GM19099 (cell line): Measurements from ENCODE around the gene DNM1.

Source experiments
- POLR2A ChIP-seq: IDR thresholded peaks from 3 replicates; pipeline ENCODE4 v1.6.1; 2011; ENCODE audit warnings: low read depth; ENCODE audit not compliant: insufficient read length; ENCODE audit errors: extremely low read depth

The DNM1 gene

GRCh38 chr9:128257086-128257825 lies 54.1 kb downstream of the DNM1 start:
- TF ChIP-seq POLR2A = no peak

DNA sequence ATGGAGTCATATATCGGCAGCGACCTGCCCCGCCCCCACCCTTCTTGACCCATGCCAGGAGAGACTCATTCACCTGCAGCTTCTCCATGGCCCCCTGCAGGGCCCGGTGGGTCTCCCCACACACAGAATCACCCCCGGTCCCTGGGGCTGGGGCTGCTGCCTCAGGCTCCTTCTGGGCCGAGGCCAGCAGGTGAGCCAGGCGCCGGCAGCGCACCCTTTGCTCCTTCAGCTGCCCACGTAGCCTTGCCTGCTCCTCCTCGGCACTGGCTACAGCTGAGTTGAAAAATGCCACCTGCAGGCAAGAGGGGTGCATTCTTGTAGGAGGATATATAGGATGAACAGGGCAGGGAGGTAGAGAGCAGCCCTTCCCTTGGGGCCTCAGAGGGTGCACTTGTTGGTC lies 54.7 kb downstream of the DNM1 start:
- TF ChIP-seq POLR2A = no peak

DNA sequence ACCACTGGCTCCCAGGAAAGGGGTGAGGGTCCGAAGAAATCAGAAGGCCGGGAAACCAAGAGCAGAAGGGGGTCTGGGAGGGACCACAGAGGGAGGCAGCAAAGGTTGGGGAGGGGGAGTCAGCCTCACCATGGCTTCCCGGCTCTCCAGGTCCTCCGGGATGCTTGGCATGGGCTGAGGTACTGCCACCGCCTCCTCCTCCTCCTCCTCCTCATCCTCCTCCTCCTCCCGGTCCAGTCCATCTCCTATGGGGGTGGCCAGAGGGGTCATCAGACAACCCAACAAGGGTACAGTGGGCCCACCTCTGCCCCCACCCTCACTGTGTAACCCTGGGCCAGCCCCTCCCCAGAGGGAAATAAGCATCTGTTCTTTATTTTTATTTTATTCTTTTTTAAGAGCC lies 55.1 kb downstream of the DNM1 start:
- no peak for TF ChIP-seq POLR2A

DNA sequence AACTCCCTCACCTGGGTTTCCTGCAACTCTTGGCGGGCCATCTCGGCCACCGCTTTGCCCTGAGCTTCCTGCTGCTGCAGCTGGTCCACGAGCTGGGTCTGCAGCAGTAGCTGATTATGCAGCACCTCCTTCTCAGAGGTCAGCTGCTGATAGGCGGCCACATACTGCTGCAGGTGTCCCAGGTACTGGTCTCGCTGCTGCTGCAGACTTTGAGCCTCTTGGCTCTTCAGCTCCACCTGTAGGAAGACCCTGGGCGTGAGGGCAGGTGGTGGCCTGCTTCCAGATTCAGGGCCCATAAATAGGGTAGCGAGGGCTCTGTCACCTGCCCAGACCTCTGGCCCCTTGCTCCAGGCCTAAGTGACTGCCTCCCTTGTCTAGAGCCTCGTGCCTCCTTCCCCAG lies 56.0 kb downstream of the DNM1 start:
- TF ChIP-seq POLR2A = no peak

DNA sequence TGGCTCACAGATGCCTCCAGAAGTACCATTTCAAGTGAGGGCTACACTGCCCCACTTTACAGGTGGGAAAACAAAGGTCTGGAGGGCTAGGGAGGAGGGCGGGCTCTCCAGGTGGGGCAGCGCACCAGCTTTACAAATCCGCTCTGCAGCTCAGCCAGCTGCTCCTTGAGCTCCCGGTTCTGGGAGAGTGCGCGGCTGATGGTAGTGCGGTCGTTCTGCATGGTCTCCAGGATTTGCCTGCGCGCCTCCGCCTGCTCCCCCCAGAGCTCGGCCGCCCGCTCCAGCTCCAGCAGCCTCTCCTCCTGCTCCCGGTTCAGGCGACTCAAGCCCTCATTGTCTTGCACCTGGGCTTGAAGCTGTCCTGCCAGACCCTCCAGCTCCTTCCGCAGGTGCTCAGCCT lies 57.2 kb downstream of the DNM1 start:
- no peak for TF ChIP-seq POLR2A

DNA sequence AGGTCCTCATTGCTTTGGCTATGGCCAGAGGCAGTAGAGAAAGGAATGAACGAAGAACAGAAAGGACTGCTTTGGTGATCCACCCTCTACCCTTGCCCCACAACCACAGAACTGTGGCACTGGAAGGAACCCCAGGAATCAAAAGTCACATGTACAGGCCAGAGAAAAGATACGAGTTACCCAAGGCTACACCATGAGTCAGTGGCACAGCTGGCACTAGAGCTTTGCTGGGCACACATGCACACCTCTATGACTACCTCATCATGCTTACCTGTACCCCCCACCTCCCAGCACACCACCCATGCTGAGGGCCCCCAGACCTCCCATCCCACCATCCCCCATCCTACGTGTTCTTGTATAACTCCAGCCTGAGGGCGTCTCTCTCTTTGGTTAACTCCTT lies 59.5 kb downstream of the DNM1 start:
- TF ChIP-seq POLR2A = no peak

DNA sequence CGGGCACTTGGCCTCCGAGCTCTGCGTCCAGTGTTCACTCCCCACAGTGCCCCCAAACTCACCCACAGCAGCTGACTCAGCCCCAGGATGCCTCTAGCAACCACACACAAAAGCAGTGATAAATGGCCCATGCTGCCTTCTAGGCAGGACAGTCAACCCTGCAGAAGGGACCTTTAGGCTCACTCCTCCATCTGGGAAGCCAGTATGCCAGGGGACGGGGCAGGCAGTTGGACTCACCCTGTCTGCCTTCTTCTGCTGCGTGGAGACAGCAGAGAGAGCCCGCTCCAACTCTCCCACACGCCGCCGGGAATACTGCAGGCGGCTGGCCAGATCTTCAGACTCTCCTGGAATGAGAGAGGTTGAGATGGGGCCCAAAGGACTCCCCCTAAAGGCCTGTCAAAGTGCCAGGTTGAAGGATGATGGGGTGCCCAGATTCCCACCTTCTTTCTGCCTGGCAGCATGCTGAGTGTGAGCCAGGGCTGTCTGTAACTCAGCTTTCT lies 62.2 kb downstream of the DNM1 start:
- TF ChIP-seq POLR2A = no peak

DNA sequence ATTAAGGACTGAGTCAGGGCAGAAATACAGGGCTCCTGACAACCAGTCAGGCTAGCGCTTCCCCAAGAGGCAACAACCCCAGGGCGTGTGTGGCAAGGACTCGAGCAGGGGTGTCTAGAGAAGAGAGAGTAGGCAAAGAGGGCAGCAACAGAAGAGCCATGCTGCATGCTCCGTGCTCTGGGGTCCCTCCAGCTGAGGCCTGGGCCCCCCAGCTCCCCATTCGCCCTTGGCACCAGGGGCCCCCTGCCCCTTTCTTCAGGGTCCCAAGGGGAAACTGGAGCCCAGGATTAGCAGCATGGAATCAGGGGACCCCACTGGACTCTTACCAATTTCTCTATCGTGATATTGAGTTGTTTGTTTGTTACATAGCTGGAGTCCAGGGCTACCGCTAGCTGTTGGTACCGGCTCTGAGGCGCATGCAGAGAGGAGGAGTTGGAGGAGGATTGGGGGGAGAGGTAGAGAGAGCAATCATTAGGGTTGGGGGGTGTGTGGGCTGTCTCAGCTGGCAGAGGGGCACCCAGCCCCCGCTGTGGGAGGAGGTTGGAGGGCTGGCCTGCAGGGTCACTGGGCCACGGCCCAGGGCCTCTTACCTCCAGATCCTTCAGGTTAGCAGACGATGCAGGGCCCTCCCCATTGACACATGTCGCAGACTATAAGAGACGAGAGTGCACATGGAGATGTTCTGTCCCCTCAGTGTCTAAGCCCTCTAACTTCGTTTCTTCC lies 63.9 kb downstream of the DNM1 start:
- no peak for TF ChIP-seq POLR2A

DNA sequence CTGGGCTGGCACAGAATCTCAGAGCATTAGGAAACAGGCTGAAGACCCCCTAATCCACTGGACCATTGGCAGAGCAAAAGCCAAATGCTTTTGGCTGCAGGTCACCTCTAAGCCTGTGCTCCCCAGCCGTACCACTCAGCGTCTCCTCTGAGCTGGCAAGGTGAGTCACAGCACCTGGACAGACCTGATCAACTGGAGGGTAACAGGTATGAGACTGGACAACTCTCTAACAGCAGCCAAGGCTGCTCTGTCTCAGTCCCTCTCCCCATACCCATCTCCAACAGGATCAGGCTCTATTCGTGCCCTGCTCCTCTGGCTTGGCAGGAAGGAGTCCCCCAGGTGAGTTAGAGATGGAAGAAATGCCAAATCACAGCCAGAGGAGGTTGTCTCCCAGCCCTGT lies 67.9 kb downstream of the DNM1 start:
- TF ChIP-seq POLR2A = no peak

GRCh38 chr9:128271512-128271911 lies 68.3 kb downstream of the DNM1 start:
- no peak for TF ChIP-seq POLR2A

DNA sequence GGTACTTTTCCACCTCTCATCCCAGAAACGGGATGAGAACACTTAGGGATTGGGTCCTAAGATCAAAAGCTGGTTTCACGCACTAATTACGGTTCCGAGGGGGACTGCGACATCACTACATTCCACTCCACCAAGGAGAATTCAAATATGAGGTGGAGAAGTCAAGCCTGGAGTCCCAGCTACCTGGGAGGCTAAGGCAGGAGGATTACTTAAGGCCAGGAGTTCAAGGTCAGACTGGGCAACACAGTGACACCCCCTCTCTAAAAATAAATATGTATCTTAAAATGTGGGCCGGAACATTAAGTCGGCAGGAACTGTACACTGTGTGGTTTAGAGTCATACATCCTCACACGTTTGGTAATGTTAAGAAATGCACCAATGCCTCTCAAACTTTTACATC lies 71.1 kb downstream of the DNM1 start:
- TF ChIP-seq POLR2A = no peak

DNA sequence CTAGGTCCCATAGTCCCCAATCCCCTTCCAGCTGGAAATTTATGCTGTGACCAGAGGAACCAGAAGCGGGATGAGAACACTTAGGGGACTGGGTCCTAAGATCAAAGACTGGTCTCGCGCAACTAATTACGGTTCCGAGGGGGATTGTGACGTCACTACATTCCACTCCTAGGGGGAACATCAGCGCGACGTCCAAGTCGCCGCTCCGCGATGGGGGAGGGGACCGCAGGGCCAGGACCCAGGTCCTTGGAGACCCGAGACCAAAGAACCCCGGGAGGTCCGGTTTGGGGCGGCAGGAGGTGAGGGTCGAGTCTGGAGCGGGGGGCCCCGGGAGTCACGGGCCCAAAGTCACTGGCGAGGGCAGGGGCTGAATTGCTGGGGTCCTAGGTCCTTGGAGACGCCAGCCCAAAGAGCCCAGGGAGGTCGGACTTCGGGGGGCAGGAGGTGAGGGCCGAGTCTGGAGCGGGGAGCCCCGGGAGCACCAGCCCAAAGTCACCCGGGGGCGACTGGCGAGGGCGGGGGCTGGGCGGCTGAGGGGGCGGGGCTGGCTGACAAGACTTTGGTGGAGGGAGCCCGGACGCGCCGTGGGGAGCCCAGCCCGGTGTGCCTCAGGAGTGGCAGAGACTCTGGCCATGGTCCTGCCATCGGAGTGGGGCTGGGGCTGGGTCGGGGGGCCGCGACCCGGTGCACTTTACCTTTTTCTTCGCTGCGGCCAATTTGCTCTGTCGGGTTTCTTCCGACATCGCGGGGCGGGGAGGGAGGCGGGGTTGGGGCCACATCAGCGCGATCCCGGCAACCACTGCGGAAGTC lies 72.2 kb downstream of the DNM1 start, which contains the start of gene GOLGA2:
TSS of gene GOLGA2 (minus strand) at position 810 of the 810 bp plus-strand sequence. CDS start at position 779, 31 bp downstream.
- peak; percentile 33 for TF ChIP-seq POLR2A

GRCh38 chr9:128276008-128276573 lies 72.9 kb downstream of the DNM1 start, which contains the start of gene SWI5:
SWI5 (plus strand) TSS chr9:128276276.
- peak; percentile 99 for TF ChIP-seq POLR2A

- no peak for TF ChIP-seq POLR2A
Observed at GRCh38 chr9:128276574-128277270, 73.5 kb downstream of the DNM1 start.
